Measurements from ENCODE around the gene GPR157. TPM values are rescaled to one million over a fixed set of nuclear protein-coding genes. Genes with fewer than 3 reads are reported as not detected.
A peak's percentile ranks its signal among the peaks of the same experiment; 100 is the strongest.

The GPR157 gene
- total and polyA plus RNA-seq, 2 of the 13 experiments (the other 11 are each of a cell fraction or from before 2014, with no cell fraction given), result 10.1 to 19.2 TPM

- TF ChIP-seq CTCF (CRISPR knock-in tag; IDR thresholded peaks at IDR 0.05) (peak; percentile 97), SMC3 (IDR thresholded peaks at IDR 0.05; ENCODE audit: low read length) (peak; percentile 59), ERF (CRISPR knock-in tag; IDR thresholded peaks at IDR 0.05) (peak; percentile 42; the same call in 1 of the 2 replicates), HMG20B (CRISPR knock-in tag; conservative IDR thresholded peaks at IDR 0.05) (0 out of 2 replicates have a peak, but pooled peaks have one; percentile 18), ZNF746 (CRISPR knock-in tag; IDR thresholded peaks at IDR 0.05) (0 out of 2 replicates have a peak, but pooled peaks have one; percentile 35), ZGPAT (CRISPR knock-in tag; IDR thresholded peaks at IDR 0.05) (peak; percentile 62; the same call in 1 of the 2 replicates), ZNF788 (CRISPR knock-in tag; IDR thresholded peaks at IDR 0.05; ENCODE audit: borderline replicate concordance) (0 out of 2 replicates have a peak, but pooled peaks have one; percentile 33), PITX1 (CRISPR knock-in tag; IDR thresholded peaks at IDR 0.05) (peak; percentile 52; the same call in 1 of the 2 replicates), ZFY (CRISPR knock-in tag; IDR thresholded peaks at IDR 0.05) (peak; percentile 50; the same call in 1 of the 2 replicates), THAP11 (CRISPR knock-in tag; IDR thresholded peaks at IDR 0.05) (peak; percentile 42; the same call in 1 of the 2 replicates), MEIS1 (CRISPR knock-in tag; IDR thresholded peaks at IDR 0.05; ENCODE audit: borderline replicate concordance) (0 out of 2 replicates have a peak, but pooled peaks have one; percentile 40), ARID4A (CRISPR knock-in tag; IDR thresholded peaks at IDR 0.05; ENCODE audit: borderline replicate concordance) (peak; percentile 54; the same call in 1 of the 2 replicates), ZSCAN29 (CRISPR knock-in tag; conservative IDR thresholded peaks at IDR 0.05) (peak; percentile 77; the same call in 1 of the 2 replicates), PHF21A (CRISPR knock-in tag; IDR thresholded peaks at IDR 0.05) (peak; percentile 48; the same call in 1 of the 2 replicates), HDAC2 (CRISPR knock-in tag; IDR thresholded peaks at IDR 0.05) (peak; percentile 24; the same call in 1 of the 2 replicates), ZNF781 (CRISPR knock-in tag; IDR thresholded peaks at IDR 0.05; ENCODE audit: borderline replicate concordance, not compliant biosample characterization) (peak; percentile 61), ZBTB3 (CRISPR knock-in tag; IDR thresholded peaks at IDR 0.05; ENCODE audit: borderline replicate concordance, low read depth) (peak; percentile 45; the same call in 1 of the 2 replicates), HNRNPLL (IDR thresholded peaks at IDR 0.05; ENCODE audit: low read depth, low read length, poor library complexity, severe bottlenecking) (peak; percentile 35), ZNF501 (CRISPR knock-in tag; IDR thresholded peaks at IDR 0.05) (peak; percentile 72; the same call in 1 of the 2 replicates)
These were observed 18.1 kb downstream of the GPR157 start (continued) for GRCh38 chr1:9110669-9111356.

Measured in HepG2 (cell line).